GM19025 (cell line): ENCODE data around the gene RNF111.
"Not testable (repeated sequence)": the region's sequence is repeated elsewhere in the genome, so short reads cannot be mapped to it uniquely, and the experiment has no call there.

Experiments
- ATAC-seq: cut with Tn5 transposase; IDR thresholded peaks from one replicate; pipeline ENCODE4 v1.9.1; 2021; ENCODE audit warnings: mild to moderate bottlenecking, low read depth, moderate library complexity; ENCODE audit not compliant: unreplicated experiment

RNF111 gene

GRCh38 chr15:59052915-59053407, 65.5 kb downstream of the RNF111 start:
- ATAC-seq = no peak

- no peak for ATAC-seq
Measured at GRCh38 chr15:59053482-59053881, 66.0 kb downstream of the RNF111 start.

GRCh38 chr15:59059076-59059597, 71.7 kb downstream of the RNF111 start:
- ATAC-seq = no peak

GRCh38 chr15:59060348-59060747, 72.9 kb downstream of the RNF111 start:
- ATAC-seq = no peak

- no peak for ATAC-seq
Measured at GRCh38 chr15:59063042-59063441, 75.6 kb downstream of the RNF111 start.

- ATAC-seq = no peak
Measured at GRCh38 chr15:59069430-59069829, 82.0 kb downstream of the RNF111 start.

GRCh38 chr15:59074607-59075006, 87.1 kb downstream of the RNF111 start:
- no peak for ATAC-seq

GRCh38 chr15:59087731-59088130, 100.3 kb downstream of the RNF111 start:
- no peak for ATAC-seq

GRCh38 chr15:59094077-59094476, 106.6 kb downstream of the RNF111 start:
- ATAC-seq = no peak

- ATAC-seq = no peak
Measured at GRCh38 chr15:59096429-59096828, 109.0 kb downstream of the RNF111 start.

GRCh38 chr15:59099162-59099685, 111.8 kb downstream of the RNF111 start:
- no peak for ATAC-seq

GRCh38 chr15:59104602-59104911, 117.1 kb downstream of the RNF111 start:
- ATAC-seq = peak; percentile 28

GRCh38 chr15:59104912-59105732, 117.7 kb downstream of the RNF111 start, which contains the start of gene CCNB2:
TSS of gene CCNB2 (plus strand) at chr15:59105146. CDS start at chr15:59105269, 123 bp downstream.
- ATAC-seq = peak; percentile 98

GRCh38 chr15:59105854-59106253, 118.4 kb downstream of the RNF111 start:
- no peak for ATAC-seq

- no peak for ATAC-seq
Measured at GRCh38 chr15:59111251-59111650, 123.8 kb downstream of the RNF111 start.

GRCh38 chr15:59115047-59115446, 127.6 kb downstream of the RNF111 start:
- ATAC-seq = no peak

- ATAC-seq = no peak
Measured at GRCh38 chr15:59116141-59116540, 128.7 kb downstream of the RNF111 start.

GRCh38 chr15:59116771-59117170, 129.3 kb downstream of the RNF111 start:
- no peak for ATAC-seq

- no peak for ATAC-seq
Measured at GRCh38 chr15:59119625-59120024, 132.2 kb downstream of the RNF111 start.

- ATAC-seq = no peak
Measured at GRCh38 chr15:59120937-59121336, 133.5 kb downstream of the RNF111 start.

- ATAC-seq = no peak
Measured at GRCh38 chr15:59124261-59124660, 136.8 kb downstream of the RNF111 start.

GRCh38 chr15:59125683-59126082, 138.2 kb downstream of the RNF111 start:
- not testable (repeated sequence) for ATAC-seq
